Keratinocyte (primary cell): ENCODE data around the gene TNPO1. TPM values are rescaled to one million over a fixed set of nuclear protein-coding genes. Genes with fewer than 3 reads are reported as not detected.

Experiments used
- DNase-seq: peaks from one replicate; pipeline ENCODE4 v3.0.0-alpha.2; 2011; ENCODE audit warnings: low read depth, missing footprints, low spot score
- FAIRE-seq: peaks from 2 replicates; lab custom pipeline; 2011; peaks lifted over from hg19 to GRCh38; lab: Jason Lieb, UNC
- H2AFZ ChIP-seq: 2 replicates; pipeline ENCODE4 v1.6.0; 2012; ENCODE audit warnings: low read length, control low read depth, inconsistent platforms; ENCODE audit not compliant: control insufficient read depth
- H3K27ac ChIP-seq: 2 replicates; pipeline ENCODE4 v1.5.1; 2011; ENCODE audit warnings: low read length; ENCODE audit not compliant: control insufficient read depth, insufficient read depth
- H3K27me3 ChIP-seq: 3 replicates; pipeline ENCODE4 v1.6.0; 2011; ENCODE audit warnings: low read length; ENCODE audit not compliant: control insufficient read depth, insufficient read depth; ENCODE audit errors: extremely low read depth
- H3K36me3 ChIP-seq, 2 experiments: 2 replicates in 1 of 2; 3 replicates in 1 of 2; pipeline ENCODE4 v1.5.1; 2011; ENCODE audit warnings: low read length in 2 of 2, mild to moderate bottlenecking in 1 of 2; ENCODE audit not compliant: control insufficient read depth in 2 of 2, insufficient read depth in 2 of 2; ENCODE audit errors: extremely low read depth in 1 of 2
- H3K4me1 ChIP-seq: 3 replicates; pipeline ENCODE4 v1.5.1; 2011; ENCODE audit warnings: low read length; ENCODE audit not compliant: control insufficient read depth, insufficient read depth; ENCODE audit errors: extremely low read depth
- H3K4me2 ChIP-seq: 3 replicates; pipeline ENCODE4 v1.6.0; 2011; ENCODE audit warnings: low read depth, low read length; ENCODE audit not compliant: control insufficient read depth, insufficient read depth; ENCODE audit errors: extremely low read depth
- H3K4me3 ChIP-seq, 3 experiments: fragments of 200-600 bp in 1 of 3; sonication (generic) in 1 of 3; 2 replicates in 2 of 3; 3 replicates in 1 of 3; pipeline ENCODE4 v1.5.1; 2011 to 2016; ENCODE audit warnings: low read length in 3 of 3, mild to moderate bottlenecking in 3 of 3, control low read depth in 2 of 3, inconsistent platforms in 1 of 3, low read depth in 1 of 3, mixed read lengths in 1 of 3, mixed run types in 1 of 3, moderate library complexity in 1 of 3; ENCODE audit not compliant: control insufficient read depth in 2 of 3, insufficient read depth in 2 of 3; ENCODE audit errors: extremely low read depth in 1 of 3
- H3K79me2 ChIP-seq: 2 replicates; pipeline ENCODE4 v1.6.0; 2012; ENCODE audit warnings: low read length; ENCODE audit not compliant: control insufficient read depth, insufficient read depth
- H3K9ac ChIP-seq: 3 replicates; pipeline ENCODE4 v1.6.0; 2011; ENCODE audit warnings: low read length; ENCODE audit not compliant: control insufficient read depth, insufficient read depth; ENCODE audit errors: extremely low read depth
- H3K9me1 ChIP-seq: 3 replicates; pipeline ENCODE4 v1.6.0; 2011; ENCODE audit warnings: low read length; ENCODE audit not compliant: control insufficient read depth, insufficient read depth; ENCODE audit errors: extremely low read depth
- H3K9me3 ChIP-seq: 2 replicates; pipeline ENCODE4 v1.5.1; 2012; ENCODE audit warnings: low read depth, low read length; ENCODE audit not compliant: control insufficient read depth
- H4K20me1 ChIP-seq: 3 replicates; pipeline ENCODE4 v1.6.0; 2011; ENCODE audit warnings: low read length; ENCODE audit not compliant: control insufficient read depth, insufficient read depth; ENCODE audit errors: extremely low read depth
- EZH2 ChIP-seq: IDR thresholded peaks from one replicate; pipeline ENCODE4 v1.6.1; 2012; ENCODE audit warnings: inconsistent platforms, mild to moderate bottlenecking, low read length, moderate library complexity
- dilution Hi-C: fragments of 300-500 bp; cut with MboI; formaldehyde crosslinking; loops from one replicate; pipeline ENCODE4 v1.7.0; 2020; ENCODE audit warnings: low sequenced_read_pairs; ENCODE audit not compliant: extremely low pct_ligation_motif_present
- polyA plus RNA-seq, 5 experiments: library from polyadenylated mRNA; depleted of rRNA in 3 of 5; stranded (reverse) in 3 of 5; stranded (forward) in 1 of 5; unstranded in 1 of 5; fragments of >200 nt; gene quantifications; 1 replicate in 1 of 5; 2 replicates in 3 of 5; 3 replicates in 1 of 5; pipeline versions ENCODE4 v1.2.1 to v1.2.3, GENCODE V29; 2011 to 2012; ENCODE audit warnings: missing spikeins in 2 of 5, low read depth in 1 of 5, low replicate concordance in 1 of 5
- TF ChIP-seq, protein P1 (sequence below), 3 experiments: IDR thresholded peaks in 1 of 3; conservative IDR thresholded peaks in 1 of 3; optimal IDR thresholded peaks in 1 of 3; 2 replicates in 2 of 3; 3 replicates in 1 of 3; pipeline versions ENCODE3 to v1.5.1; 2011; ENCODE audit warnings: low read length in 3 of 3, mild to moderate bottlenecking in 3 of 3, moderate library complexity in 2 of 3, control low read depth in 1 of 3, inconsistent platforms in 1 of 3; ENCODE audit not compliant: insufficient read depth in 2 of 3; ENCODE audit errors: extremely low read depth in 1 of 3

Gene TNPO1
- polyA plus RNA-seq, 1 donor (not counting 4 experiments of a cell fraction or from before 2014, with no cell fraction given): 123 TPM

- Histone ChIP-seq H3K9me3 (no peaks in the 10 kb centered on the region), H3K4me2 (no peak overlapping the region), H3K36me3 (no peaks in the 10 kb centered on the region), H2AFZ (no peak overlapping the region), H3K4me1 (no peaks in the 10 kb centered on the region), H4K20me1 (no peaks in the 10 kb centered on the region), H3K4me3 (no peak overlapping the region), H3K27ac (no peak overlapping the region), H3K27me3 (no peaks in the 10 kb centered on the region), H3K9me1 (no peaks in the 10 kb centered on the region), H3K79me2 (peaks cover 46% of the 10 kb centered on the region), H3K9ac (no peak overlapping the region)
- TF ChIP-seq EZH2: no peak
- TF ChIP-seq, protein P1, sequence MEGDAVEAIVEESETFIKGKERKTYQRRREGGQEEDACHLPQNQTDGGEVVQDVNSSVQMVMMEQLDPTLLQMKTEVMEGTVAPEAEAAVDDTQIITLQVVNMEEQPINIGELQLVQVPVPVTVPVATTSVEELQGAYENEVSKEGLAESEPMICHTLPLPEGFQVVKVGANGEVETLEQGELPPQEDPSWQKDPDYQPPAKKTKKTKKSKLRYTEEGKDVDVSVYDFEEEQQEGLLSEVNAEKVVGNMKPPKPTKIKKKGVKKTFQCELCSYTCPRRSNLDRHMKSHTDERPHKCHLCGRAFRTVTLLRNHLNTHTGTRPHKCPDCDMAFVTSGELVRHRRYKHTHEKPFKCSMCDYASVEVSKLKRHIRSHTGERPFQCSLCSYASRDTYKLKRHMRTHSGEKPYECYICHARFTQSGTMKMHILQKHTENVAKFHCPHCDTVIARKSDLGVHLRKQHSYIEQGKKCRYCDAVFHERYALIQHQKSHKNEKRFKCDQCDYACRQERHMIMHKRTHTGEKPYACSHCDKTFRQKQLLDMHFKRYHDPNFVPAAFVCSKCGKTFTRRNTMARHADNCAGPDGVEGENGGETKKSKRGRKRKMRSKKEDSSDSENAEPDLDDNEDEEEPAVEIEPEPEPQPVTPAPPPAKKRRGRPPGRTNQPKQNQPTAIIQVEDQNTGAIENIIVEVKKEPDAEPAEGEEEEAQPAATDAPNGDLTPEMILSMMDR (optimal IDR thresholded peaks at IDR 0.05 in 1 of 3, IDR thresholded peaks at IDR 0.05 in 1 of 3, conservative IDR thresholded peaks at IDR 0.05 in 1 of 3; ENCODE audit: extremely low read depth in 1 of 3, insufficient read depth in 2 of 3, low read length in 3 of 3): no peak
- no peak for DNase-seq
- dilution Hi-C loops: no loop called here
- FAIRE-seq: no peak
Measured at GRCh38 chr5:72836810-72837209, 20.3 kb downstream of the TNPO1 start.

DNA sequence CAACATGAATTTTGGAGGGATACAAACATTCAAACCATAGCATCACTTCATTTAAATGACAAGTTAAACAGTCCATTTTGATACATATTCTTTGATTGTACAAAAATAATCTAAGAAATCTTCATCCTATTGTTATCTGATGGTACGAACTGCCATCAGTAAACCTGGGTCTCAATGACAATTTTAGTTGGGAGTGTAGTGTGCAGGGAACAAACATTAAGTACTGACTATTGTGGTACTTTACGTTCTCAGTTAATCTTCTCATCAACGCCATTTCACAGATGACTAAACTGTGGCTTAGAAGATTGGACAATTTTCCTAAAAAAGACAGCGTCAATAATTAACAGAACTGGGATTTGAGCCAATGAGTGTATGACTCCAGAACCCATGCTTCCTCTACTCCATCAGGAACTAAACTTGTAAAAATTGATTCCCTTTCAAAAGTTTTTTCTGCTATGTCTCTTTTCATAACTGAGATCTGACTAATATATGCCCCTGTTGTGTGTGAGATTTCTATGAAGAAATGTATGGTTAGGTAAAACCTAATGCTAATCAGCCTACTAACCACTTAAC lies 21.1 kb downstream of the TNPO1 start:
- Histone ChIP-seq H3K36me3 (no peaks in the 10 kb centered on the region), H4K20me1 (no peaks in the 10 kb centered on the region), H3K79me2 (peaks cover 41% of the 10 kb centered on the region), H3K9me1 (no peaks in the 10 kb centered on the region), H3K4me2 (no peak overlapping the region), H3K27ac (no peak overlapping the region), H3K27me3 (no peaks in the 10 kb centered on the region), H3K9ac (no peak overlapping the region), H2AFZ (no peak overlapping the region), H3K9me3 (no peaks in the 10 kb centered on the region), H3K4me1 (peaks cover under 1% of the 10 kb centered on the region), H3K4me3 (no peak overlapping the region)
- FAIRE-seq: no peak
- dilution Hi-C loops: no loop called here
- TF ChIP-seq EZH2: no peak
- TF ChIP-seq, protein P1 (optimal IDR thresholded peaks at IDR 0.05 in 1 of 3, IDR thresholded peaks at IDR 0.05 in 1 of 3, conservative IDR thresholded peaks at IDR 0.05 in 1 of 3; ENCODE audit: extremely low read depth in 1 of 3, insufficient read depth in 2 of 3, low read length in 3 of 3): no peak
- DNase-seq: no peak
